Gastroesophageal sphincter (tissue), 3 donors: ENCODE results near the gene KL.

Experiments used
- CTCF ChIP-seq, 4 experiments: fragments of 200-600 bp in 2 of 4; fragments of 450-650 bp in 2 of 4; sonication (generic) in 1 of 4; IDR thresholded peaks; one replicate each; pipeline ENCODE4 v1.5.1; 2017 to 2019; ENCODE audit warnings: antibody characterized with exemption in 4 of 4, mild to moderate bottlenecking in 2 of 4, moderate library complexity in 2 of 4
- POLR2A ChIP-seq, 2 donors: fragments of 450-650 bp; IDR thresholded peaks; one replicate each; pipeline ENCODE4 v1.6.1; 2017; ENCODE audit warnings: antibody characterized with exemption in 2 of 2, mild to moderate bottlenecking in 2 of 2, moderate library complexity in 1 of 2
- POLR2AphosphoS5 ChIP-seq: sonication (generic); formaldehyde crosslinking; IDR thresholded peaks from one replicate; pipeline ENCODE4 v1.6.1; 2017; ENCODE audit warnings: antibody characterized with exemption

GRCh38 chr13:33033051-33033812 is 17.0 kb downstream of the KL start:
- TF ChIP-seq POLR2AphosphoS5 (no peak), CTCF (IDR thresholded peaks at IDR 0.05) (no peak), POLR2A (IDR thresholded peaks at IDR 0.05) (no peak)
